HG03558 (cell line): ENCODE measurements around the gene IQSEC1.
"Not testable (repeated sequence)": the region's sequence is repeated elsewhere in the genome, so short reads cannot be mapped to it uniquely, and the experiment has no call there.

Experiments
- ATAC-seq: cut with Tn5 transposase; IDR thresholded peaks from one replicate; pipeline ENCODE4 v1.9.1; 2021; ENCODE audit warnings: moderate number of reproducible peaks; ENCODE audit not compliant: unreplicated experiment; ENCODE audit errors: extremely low read depth

The IQSEC1 gene

GRCh38 chr3:12890610-12891390 is 182.4 kb downstream of the IQSEC1 start:
- ATAC-seq = no peak

GRCh38 chr3:12886736-12887135 is 186.5 kb downstream of the IQSEC1 start:
- no peak for ATAC-seq

GRCh38 chr3:12886106-12886679 is 187.0 kb downstream of the IQSEC1 start:
- no peak for ATAC-seq

- no peak for ATAC-seq
These were observed 187.7 kb downstream of the IQSEC1 start for GRCh38 chr3:12885583-12885930.

GRCh38 chr3:12884790-12885582 is 188.2 kb downstream of the IQSEC1 start:
- no peak for ATAC-seq

GRCh38 chr3:12884186-12884680 is 189.0 kb downstream of the IQSEC1 start:
- no peak for ATAC-seq

GRCh38 chr3:12882336-12883310 is 190.6 kb downstream of the IQSEC1 start:
- ATAC-seq = no peak

GRCh38 chr3:12881858-12882257 is 191.4 kb downstream of the IQSEC1 start:
- not testable (repeated sequence) for ATAC-seq

GRCh38 chr3:12879191-12879815 is 193.9 kb downstream of the IQSEC1 start:
- ATAC-seq = no peak

- ATAC-seq = not testable (repeated sequence)
These were observed 194.5 kb downstream of the IQSEC1 start for GRCh38 chr3:12878758-12879157.

- ATAC-seq = no peak
These were observed 195.1 kb downstream of the IQSEC1 start for GRCh38 chr3:12878141-12878574.

GRCh38 chr3:12877040-12877439 is 196.2 kb downstream of the IQSEC1 start:
- no peak for ATAC-seq

- ATAC-seq = no peak
These were observed 197.1 kb downstream of the IQSEC1 start for GRCh38 chr3:12875857-12876836.

GRCh38 chr3:12871404-12871983 is 201.7 kb downstream of the IQSEC1 start:
- ATAC-seq = no peak

GRCh38 chr3:12870942-12871341 is 202.3 kb downstream of the IQSEC1 start:
- ATAC-seq = no peak

- no peak for ATAC-seq
These were observed 204.1 kb downstream of the IQSEC1 start for GRCh38 chr3:12869035-12869621.
